HG03575 (cell line): Measurements from ENCODE around the gene CRACR2B.

Source experiments
- ATAC-seq: cut with Tn5 transposase; IDR thresholded peaks from one replicate; pipeline ENCODE4 v1.9.1; 2021; ENCODE audit not compliant: unreplicated experiment, insufficient number of reproducible peaks, low FRiP score; ENCODE audit errors: extremely low read depth

The CRACR2B gene

GRCh38 chr11:860234-861104 is 32.8 kb downstream of the CRACR2B start:
- no peak for ATAC-seq

GRCh38 chr11:861105-861479 is 33.4 kb downstream of the CRACR2B start:
- no peak for ATAC-seq

DNA sequence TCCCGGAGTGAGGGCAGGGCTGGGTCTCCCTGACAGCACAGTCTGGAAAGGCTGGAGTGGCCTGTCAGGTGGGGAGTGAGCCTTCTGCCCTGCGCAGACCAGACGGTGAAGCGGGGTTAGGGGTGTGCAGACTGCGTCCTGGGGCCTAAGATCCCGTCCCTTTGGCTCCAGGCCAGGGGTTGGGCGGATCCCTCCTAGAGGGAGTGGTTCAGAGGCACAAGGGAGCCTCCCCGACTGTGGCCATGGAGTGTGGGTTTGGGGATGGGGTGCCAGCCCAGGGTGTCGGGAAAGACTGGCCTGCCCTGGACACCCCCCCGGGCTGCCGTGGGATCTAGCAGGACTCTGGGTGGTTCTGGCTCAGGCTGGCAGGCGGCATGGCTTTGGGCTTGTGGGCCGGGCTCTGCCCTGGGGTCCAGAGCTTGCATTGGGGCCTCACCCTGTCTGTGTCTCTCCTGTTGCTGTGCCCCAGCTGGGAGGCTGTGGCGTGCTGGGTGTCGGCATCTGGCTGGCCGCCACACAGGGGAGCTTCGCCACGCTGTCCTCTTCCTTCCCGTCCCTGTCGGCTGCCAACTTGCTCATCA is 34.5 kb downstream of the CRACR2B start:
- no peak for ATAC-seq

- ATAC-seq: no peak
Measured at GRCh38 chr11:862696-863022, 34.9 kb downstream of the CRACR2B start.

DNA sequence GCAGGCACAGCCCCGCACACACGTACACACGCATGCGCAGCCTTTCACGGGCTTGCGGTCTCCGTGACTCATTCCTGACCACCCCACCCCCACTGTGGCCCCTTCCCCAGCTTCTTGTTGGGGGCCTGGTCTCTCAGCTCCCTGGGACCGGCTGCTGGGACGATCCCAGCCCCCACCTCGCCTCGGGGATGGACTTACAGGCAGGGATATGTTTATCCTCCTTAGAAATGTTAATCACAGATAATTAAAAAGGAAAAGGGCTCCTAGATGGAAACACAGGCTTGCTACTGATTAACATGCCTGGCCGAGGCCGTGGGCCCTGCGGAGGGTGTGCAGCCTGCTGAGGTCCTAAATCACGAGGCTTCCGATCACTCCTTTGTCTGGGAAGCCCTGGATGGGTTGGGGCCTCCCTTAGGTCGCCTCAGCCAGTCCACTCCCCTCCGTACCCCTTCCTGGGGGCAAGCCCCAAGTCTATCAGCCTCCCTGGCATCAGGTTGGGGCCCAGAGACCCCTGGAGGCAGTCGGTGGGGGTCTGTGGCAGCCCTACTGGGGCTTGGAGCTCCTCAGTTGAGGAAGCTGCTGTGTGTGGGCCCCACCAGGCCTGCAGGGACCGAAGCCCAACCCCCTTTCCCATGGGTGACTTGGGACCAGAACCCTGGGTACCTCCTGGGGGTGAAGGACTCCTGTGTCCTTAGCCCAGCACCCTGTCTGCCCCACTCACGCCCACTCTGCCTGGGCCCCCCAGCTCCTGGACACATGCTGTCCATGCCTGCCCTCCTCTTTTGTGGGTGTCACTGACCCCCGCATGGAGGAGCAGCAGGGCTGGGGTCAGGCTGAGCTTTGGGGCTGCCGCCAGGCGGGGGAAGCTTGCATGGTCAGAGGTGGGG is 35.5 kb downstream of the CRACR2B start:
- no peak for ATAC-seq

GRCh38 chr11:863910-864827 is 36.5 kb downstream of the CRACR2B start:
- ATAC-seq: no peak

DNA sequence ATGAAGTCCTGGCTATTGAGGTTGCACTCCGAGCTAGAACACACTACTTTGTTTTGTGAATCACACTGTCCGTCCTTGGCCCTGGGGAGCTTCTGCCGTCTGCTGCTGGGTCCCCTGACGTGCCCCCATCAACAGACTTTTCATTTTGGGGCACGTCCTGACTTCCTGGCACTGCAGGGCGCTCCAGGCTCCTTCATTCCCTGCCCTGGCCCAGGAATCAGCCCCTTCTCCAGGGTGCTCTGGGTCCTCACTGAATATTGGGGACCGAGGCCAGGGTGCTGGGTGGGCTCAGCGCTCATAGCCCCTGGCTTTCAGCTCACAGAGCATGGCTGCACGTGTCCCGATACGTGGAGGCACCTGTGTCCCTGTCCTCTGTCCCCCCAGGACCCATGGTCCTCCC is 37.2 kb downstream of the CRACR2B start:
- ATAC-seq: no peak

DNA sequence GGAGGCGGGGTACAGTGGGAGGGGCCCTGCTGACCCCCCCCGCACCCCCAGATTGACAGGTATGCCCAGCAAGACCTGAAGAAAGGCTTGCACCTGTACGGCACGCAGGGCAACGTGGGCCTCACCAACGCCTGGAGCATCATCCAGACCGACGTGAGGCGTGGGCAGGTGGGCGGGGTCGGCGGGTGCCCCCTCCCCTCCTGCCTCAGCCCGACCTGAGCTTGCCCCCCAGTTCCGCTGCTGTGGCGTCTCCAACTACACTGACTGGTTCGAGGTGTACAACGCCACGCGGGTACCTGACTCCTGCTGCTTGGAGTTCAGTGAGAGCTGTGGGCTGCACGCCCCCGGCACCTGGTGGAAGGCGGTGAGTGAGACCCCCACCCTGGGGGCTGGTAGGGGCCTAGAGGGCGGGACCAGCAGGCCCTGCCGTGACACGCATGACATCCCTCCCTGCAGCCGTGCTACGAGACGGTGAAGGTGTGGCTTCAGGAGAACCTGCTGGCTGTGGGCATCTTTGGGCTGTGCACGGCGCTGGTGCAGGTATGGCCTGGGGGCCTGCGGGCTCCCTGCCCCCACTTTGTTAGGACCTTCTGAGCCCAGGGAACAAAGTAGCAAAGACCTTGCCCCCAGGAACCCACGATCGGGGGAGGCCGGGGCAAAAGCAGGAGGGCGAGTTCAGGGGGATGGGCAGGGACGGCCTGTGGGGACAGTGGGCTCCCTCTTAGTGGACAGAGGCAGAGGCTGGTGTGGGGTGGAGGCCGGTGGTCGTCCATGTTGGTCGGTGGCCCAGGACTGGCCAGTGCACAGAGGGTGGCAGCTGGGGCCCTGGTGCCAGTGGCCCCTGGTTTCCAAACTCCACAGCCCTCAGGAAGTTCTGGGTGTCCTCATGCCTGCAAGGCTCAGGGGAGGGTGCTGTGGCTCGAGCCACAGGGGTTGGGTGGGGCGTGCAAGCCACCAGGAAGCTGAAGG is 38.0 kb downstream of the CRACR2B start:
- ATAC-seq: no peak

DNA sequence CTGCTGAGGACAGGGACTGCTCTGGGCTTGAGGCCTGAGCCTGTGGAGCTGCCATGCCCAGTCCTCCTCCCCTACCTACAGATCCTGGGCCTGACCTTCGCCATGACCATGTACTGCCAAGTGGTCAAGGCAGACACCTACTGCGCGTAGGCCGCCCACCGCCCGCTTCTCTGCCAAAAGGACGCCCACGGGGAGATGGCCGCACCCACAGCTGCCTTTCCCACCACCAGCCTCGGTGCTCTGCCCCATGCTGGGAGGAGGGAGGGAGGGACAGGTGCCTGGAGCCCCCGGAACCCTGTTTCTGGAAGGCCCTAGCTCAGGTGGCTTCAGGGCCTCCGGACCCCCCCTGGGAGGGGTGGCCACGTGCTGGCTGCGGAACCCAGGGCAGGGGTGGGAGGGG is 38.8 kb downstream of the CRACR2B start:
- no peak for ATAC-seq

- no peak for ATAC-seq
Measured at GRCh38 chr11:867856-868358, 40.2 kb downstream of the CRACR2B start.

DNA sequence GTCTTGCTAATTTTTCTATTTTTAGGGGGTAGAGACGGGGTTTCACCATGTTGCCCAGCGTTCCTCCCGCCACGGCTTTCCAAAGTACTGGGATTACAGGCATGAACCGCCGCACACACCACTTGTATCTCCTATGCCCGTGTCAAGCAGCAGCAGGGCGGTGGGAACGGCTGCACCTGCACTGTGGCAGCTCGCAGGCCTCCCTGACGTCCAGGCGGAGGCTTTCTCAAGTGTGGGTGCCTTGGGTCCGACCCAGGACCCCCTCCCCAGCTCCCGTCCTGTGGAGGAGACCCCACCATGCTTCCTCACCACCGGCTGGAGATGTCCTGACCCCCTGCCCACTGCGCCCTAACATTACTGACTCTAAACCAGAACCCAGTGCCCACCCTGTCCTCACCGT is 40.7 kb downstream of the CRACR2B start:
- ATAC-seq: no peak

GRCh38 chr11:868802-869201 is 41.1 kb downstream of the CRACR2B start:
- no peak for ATAC-seq

DNA sequence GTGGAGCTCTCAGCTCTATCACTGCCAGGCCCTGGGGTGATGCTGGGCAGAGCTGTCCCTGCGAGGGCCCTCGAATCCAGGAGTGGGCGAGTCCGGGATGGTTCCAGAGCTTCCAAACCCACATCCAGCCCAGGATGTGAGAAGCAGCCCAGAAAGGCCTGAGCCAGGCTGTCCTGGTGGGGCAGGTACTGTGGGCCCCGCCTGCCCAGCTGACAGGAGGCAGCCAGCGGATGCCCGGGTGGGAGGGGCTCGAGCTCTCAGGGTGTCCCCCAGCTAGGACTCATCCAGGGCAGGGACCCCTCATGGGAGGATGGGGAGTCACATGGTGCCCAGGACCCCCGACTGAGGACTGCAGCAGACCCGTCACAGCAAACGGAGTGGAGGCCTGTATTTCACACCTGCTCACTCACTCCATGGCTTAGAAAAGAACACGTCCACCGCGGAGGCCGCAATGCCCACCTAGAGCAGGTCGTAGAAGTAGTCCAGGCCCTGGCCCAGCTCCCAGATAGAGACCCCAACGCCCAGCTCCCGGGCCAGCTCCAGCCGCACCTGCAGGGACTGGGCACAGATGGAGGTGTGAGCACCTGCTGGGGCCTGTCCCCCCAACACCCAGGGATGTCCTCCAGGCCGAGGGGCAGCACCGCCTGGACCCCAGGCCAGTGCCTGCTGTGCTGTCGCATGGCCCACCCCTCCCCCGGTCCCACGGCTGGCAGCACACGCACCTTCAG is 41.8 kb downstream of the CRACR2B start:
- ATAC-seq: no peak

GRCh38 chr11:870127-870413 is 42.4 kb downstream of the CRACR2B start:
- ATAC-seq: no peak

GRCh38 chr11:870418-870817 is 42.7 kb downstream of the CRACR2B start:
- no peak for ATAC-seq

DNA sequence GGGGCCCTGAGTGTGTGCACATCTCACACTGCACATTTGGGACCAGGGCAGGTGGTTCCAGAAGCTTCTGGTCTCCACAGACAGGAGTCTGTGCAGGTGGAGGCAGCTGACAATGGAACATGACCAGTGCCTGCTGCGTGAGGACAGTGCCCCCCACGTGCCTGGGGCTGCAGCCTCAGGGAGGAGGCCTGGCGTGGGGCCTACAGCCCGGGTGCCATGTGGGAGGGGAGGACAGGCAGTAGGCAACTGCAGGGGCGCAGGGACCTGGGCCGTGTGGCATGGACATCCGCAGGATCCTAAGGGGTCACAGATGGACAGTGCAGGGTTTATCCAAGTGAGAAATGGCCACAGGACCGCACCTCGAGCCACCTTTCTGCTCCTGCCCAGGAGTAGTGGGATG is 43.8 kb downstream of the CRACR2B start:
- ATAC-seq: no peak

GRCh38 chr11:872799-873198 is 45.1 kb downstream of the CRACR2B start:
- no peak for ATAC-seq
